HG03565 (cell line): ENCODE results near the gene SERP2.

ENCODE experiments used
- ATAC-seq: cut with Tn5 transposase; IDR thresholded peaks from one replicate; pipeline ENCODE4 v1.9.1; 2021; ENCODE audit warnings: mild to moderate bottlenecking, moderate library complexity; ENCODE audit not compliant: unreplicated experiment

Gene SERP2

GRCh38 chr13:44354884-44355283 is 18.7 kb upstream of the SERP2 start:
- ATAC-seq, result no peak

- no peak for ATAC-seq
Observed at GRCh38 chr13:44355621-44356020, 18.0 kb upstream of the SERP2 start.

- no peak for ATAC-seq
Observed at GRCh38 chr13:44359983-44360375, 13.6 kb upstream of the SERP2 start.

GRCh38 chr13:44362394-44363040 is 11.1 kb upstream of the SERP2 start:
- no peak for ATAC-seq

GRCh38 chr13:44363631-44364344 is 9.8 kb upstream of the SERP2 start:
- ATAC-seq, result no peak

- ATAC-seq, result no peak
Observed at GRCh38 chr13:44364345-44365000, 9.2 kb upstream of the SERP2 start.

- ATAC-seq, result no peak
Observed at GRCh38 chr13:44365008-44365407, 8.6 kb upstream of the SERP2 start.

- ATAC-seq, result no peak
Observed at GRCh38 chr13:44365899-44366298, 7.7 kb upstream of the SERP2 start.

- no peak for ATAC-seq
Observed at GRCh38 chr13:44368062-44368591, 5.5 kb upstream of the SERP2 start.

GRCh38 chr13:44368599-44369368 is 4.8 kb upstream of the SERP2 start:
- ATAC-seq, result no peak

GRCh38 chr13:44371421-44371820 is 2.2 kb upstream of the SERP2 start:
- no peak for ATAC-seq

GRCh38 chr13:44373247-44373600 is 400 bp upstream of the SERP2 start:
- ATAC-seq, result no peak

- ATAC-seq, result no peak
Observed at GRCh38 chr13:44374348-44374712, 706 bp downstream of the SERP2 start.

GRCh38 chr13:44378277-44378676 is 4.7 kb downstream of the SERP2 start:
- ATAC-seq, result no peak

GRCh38 chr13:44379885-44380284 is 6.3 kb downstream of the SERP2 start:
- no peak for ATAC-seq

- ATAC-seq, result no peak
Observed at GRCh38 chr13:44380404-44381165, 7.0 kb downstream of the SERP2 start.

GRCh38 chr13:44382635-44383145 is 9.1 kb downstream of the SERP2 start:
- ATAC-seq, result no peak

- no peak for ATAC-seq
Observed at GRCh38 chr13:44383945-44384344, 10.3 kb downstream of the SERP2 start.

GRCh38 chr13:44384778-44385177 is 11.2 kb downstream of the SERP2 start:
- no peak for ATAC-seq

- no peak for ATAC-seq
Observed at GRCh38 chr13:44385401-44385800, 11.8 kb downstream of the SERP2 start.
